K562 (cell line): ENCODE measurements around the gene WHAMM. TPM values are rescaled to one million over a fixed set of nuclear protein-coding genes. Genes with fewer than 3 reads are reported as not detected.

Source experiments
- ARNT ChIP-seq, 2 experiments: fragments of 450-650 bp; IDR thresholded peaks; 2 replicates each; pipeline ENCODE4 v1.6.1; 2016; ENCODE audit warnings: mild to moderate bottlenecking in 1 of 2
- ETV5 ChIP-seq: sonication (generic); formaldehyde crosslinking; IDR thresholded peaks from 2 replicates; pipeline ENCODE4 v1.4.0; 2020; ENCODE audit warnings: low read depth, mild to moderate bottlenecking, missing genetic modification reagents
- FOXJ2 ChIP-seq: fragments of 200-800 bp; sonication (Bioruptor generic); IDR thresholded peaks from 2 replicates; pipeline ENCODE4 v1.6.1; 2016; ENCODE audit warnings: missing genetic modification characterization, missing compliant biosample characterization
- GTF2A2 ChIP-seq: IDR thresholded peaks from 2 replicates; pipeline ENCODE4 v1.6.1; 2016; ENCODE audit warnings: mild to moderate bottlenecking, missing genetic modification characterization, missing compliant biosample characterization
- HES1 ChIP-seq: fragments of 450-650 bp; IDR thresholded peaks from 2 replicates; pipeline ENCODE4 v1.6.1; 2016; ENCODE audit warnings: low read depth, mild to moderate bottlenecking, moderate library complexity
- HMG20A ChIP-seq: fragments of 450-650 bp; formaldehyde crosslinking; conservative IDR thresholded peaks from 2 replicates; pipeline ENCODE4 v1.4.0; 2020; ENCODE audit warnings: mild to moderate bottlenecking, mixed read lengths
- HMG20B ChIP-seq: fragments of 250-450 bp; sonication (Bioruptor Pico); IDR thresholded peaks from 2 replicates; pipeline ENCODE4 v1.5.0; 2021; ENCODE audit warnings: mild to moderate bottlenecking
- KLF16 ChIP-seq: IDR thresholded peaks from 2 replicates; pipeline ENCODE4 v1.6.1; 2016; ENCODE audit warnings: antibody characterized with exemption
- PHB2 ChIP-seq: fragments of 450-650 bp; IDR thresholded peaks from 2 replicates; pipeline ENCODE4 v1.6.1; 2017; ENCODE audit warnings: low read depth
- PHF8 ChIP-seq: fragments of 200-600 bp; sonication (generic); IDR thresholded peaks from 2 replicates; pipeline ENCODE4 v1.6.1; 2012; ENCODE audit warnings: mixed run types, mild to moderate bottlenecking, inconsistent platforms, low read length, moderate library complexity, borderline replicate concordance
- POLR2A ChIP-seq: fragments of 450-650 bp; conservative IDR thresholded peaks from 2 replicates; pipeline ENCODE4 v1.6.1; 2016
- RFX1 ChIP-seq: fragments of 450-650 bp; IDR thresholded peaks from 2 replicates; pipeline ENCODE4 v1.6.1; 2016; ENCODE audit warnings: mild to moderate bottlenecking, moderate library complexity
- SREBF2 ChIP-seq: sonication (generic); formaldehyde crosslinking; IDR thresholded peaks from 2 replicates; pipeline ENCODE4 v1.4.0; 2020; ENCODE audit warnings: mild to moderate bottlenecking, missing genetic modification reagents
- TRIM28 ChIP-seq: fragments of 450-650 bp; IDR thresholded peaks from 2 replicates; pipeline ENCODE4 v1.6.1; 2017
- ZBTB43 ChIP-seq: sonication (generic); formaldehyde crosslinking; IDR thresholded peaks from 2 replicates; pipeline ENCODE4 v1.8.0; 2023; ENCODE audit warnings: mild to moderate bottlenecking, missing genetic modification reagents
- ZC3H4 ChIP-seq: sonication (generic); formaldehyde crosslinking; IDR thresholded peaks from 2 replicates; pipeline ENCODE4 v1.9.0; 2021; ENCODE audit warnings: missing genetic modification reagents, borderline replicate concordance
- ZNF239 ChIP-seq: fragments of 250-450 bp; sonication (Bioruptor Pico); IDR thresholded peaks from 2 replicates; pipeline ENCODE4 v1.4.0; 2020; ENCODE audit warnings: mild to moderate bottlenecking
- polyA plus RNA-seq, 8 experiments: library from polyadenylated mRNA; depleted of rRNA in 4 of 8; stranded (reverse) in 5 of 8; unstranded in 3 of 8; fragments of >200 nt; fragmentation: Nextera tagmentation in 2 of 8; fragmentation: Illumina TruSeq in 1 of 8; extraction: Ambion mirVana in 2 of 8; extraction: Trizol in 1 of 8; gene quantifications; 2 replicates each; pipeline versions ENCODE4 v1.2.1 to v1.2.3, GENCODE V29; 2011 to 2014; ENCODE audit warnings: inconsistent platforms in 1 of 8, missing spikeins in 1 of 8
- total RNA-seq, 7 experiments: library from RNA; depleted of rRNA in 6 of 7; stranded (reverse); fragments of >200 nt in 6 of 7; fragmentation: Illumina TruSeq in 2 of 7; extraction: Trizol in 2 of 7; gene quantifications; 2 replicates each; pipeline versions ENCODE4 v1.2.1 to v1.2.3, GENCODE V29; 2011 to 2021; ENCODE audit warnings: low replicate concordance in 1 of 7
- TF ChIP-seq, protein P1 (sequence below): fragments of 250-450 bp; sonication (Bioruptor Pico); IDR thresholded peaks from 2 replicates; pipeline ENCODE4 v1.8.0; 2022; ENCODE audit warnings: inconsistent platforms, mild to moderate bottlenecking, moderate library complexity, borderline replicate concordance
- TF ChIP-seq, protein P2 (sequence below), 2 experiments: fragments of 450-650 bp in 1 of 2; sonication (generic) in 1 of 2; formaldehyde crosslinking in 1 of 2; IDR thresholded peaks; 2 replicates each; pipeline versions ENCODE4 v1.7.1 to v1.9.0; 2016 to 2022; ENCODE audit warnings: inconsistent platforms in 1 of 2, mild to moderate bottlenecking in 1 of 2, missing genetic modification reagents in 1 of 2

WHAMM gene
- total and polyA plus RNA-seq, 9 of the 15 experiments (the other 6 are each of a cell fraction or from before 2014, with no cell fraction given), result 2.0 to 4.8 (median 3.6) TPM

DNA sequence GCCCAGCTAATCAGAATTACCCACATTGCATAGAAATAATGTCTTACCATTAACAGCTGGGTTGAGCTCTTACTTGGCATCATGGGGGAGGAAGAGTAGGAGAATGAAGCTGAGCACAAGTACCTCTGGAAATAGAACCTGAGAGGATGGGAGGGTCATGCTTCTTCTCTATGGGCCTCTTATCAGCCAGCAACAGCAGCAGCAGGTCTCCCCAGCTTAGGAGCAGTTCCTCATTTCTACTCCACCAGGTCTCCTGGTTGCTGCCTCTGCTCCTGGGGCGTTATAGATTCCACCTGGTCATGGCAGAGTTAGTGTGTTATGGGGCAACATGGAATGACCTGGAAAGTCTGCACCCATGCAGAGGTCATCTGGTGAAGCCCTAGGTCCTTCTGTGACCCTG lies 6.9 kb upstream of the WHAMM start (continued):
- no peak for TF ChIP-seq HMG20A (CRISPR knock-in tag)
- no peak for TF ChIP-seq ZNF239 (CRISPR knock-in tag)
- TF ChIP-seq, protein P1, sequence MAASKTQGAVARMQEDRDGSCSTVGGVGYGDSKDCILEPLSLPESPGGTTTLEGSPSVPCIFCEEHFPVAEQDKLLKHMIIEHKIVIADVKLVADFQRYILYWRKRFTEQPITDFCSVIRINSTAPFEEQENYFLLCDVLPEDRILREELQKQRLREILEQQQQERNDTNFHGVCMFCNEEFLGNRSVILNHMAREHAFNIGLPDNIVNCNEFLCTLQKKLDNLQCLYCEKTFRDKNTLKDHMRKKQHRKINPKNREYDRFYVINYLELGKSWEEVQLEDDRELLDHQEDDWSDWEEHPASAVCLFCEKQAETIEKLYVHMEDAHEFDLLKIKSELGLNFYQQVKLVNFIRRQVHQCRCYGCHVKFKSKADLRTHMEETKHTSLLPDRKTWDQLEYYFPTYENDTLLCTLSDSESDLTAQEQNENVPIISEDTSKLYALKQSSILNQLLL, result no peak
- no peak for TF ChIP-seq GTF2A2 (tag)
- TF ChIP-seq, protein P2, sequence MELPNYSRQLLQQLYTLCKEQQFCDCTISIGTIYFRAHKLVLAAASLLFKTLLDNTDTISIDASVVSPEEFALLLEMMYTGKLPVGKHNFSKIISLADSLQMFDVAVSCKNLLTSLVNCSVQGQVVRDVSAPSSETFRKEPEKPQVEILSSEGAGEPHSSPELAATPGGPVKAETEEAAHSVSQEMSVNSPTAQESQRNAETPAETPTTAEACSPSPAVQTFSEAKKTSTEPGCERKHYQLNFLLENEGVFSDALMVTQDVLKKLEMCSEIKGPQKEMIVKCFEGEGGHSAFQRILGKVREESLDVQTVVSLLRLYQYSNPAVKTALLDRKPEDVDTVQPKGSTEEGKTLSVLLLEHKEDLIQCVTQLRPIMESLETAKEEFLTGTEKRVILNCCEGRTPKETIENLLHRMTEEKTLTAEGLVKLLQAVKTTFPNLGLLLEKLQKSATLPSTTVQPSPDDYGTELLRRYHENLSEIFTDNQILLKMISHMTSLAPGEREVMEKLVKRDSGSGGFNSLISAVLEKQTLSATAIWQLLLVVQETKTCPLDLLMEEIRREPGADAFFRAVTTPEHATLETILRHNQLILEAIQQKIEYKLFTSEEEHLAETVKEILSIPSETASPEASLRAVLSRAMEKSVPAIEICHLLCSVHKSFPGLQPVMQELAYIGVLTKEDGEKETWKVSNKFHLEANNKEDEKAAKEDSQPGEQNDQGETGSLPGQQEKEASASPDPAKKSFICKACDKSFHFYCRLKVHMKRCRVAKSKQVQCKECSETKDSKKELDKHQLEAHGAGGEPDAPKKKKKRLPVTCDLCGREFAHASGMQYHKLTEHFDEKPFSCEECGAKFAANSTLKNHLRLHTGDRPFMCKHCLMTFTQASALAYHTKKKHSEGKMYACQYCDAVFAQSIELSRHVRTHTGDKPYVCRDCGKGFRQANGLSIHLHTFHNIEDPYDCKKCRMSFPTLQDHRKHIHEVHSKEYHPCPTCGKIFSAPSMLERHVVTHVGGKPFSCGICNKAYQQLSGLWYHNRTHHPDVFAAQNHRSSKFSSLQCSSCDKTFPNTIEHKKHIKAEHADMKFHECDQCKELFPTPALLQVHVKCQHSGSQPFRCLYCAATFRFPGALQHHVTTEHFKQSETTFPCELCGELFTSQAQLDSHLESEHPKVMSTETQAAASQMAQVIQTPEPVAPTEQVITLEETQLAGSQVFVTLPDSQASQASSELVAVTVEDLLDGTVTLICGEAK (IDR thresholded peaks at IDR 0.05), result no peak
- TF ChIP-seq, protein P2 (CRISPR knock-in tag; IDR thresholded peaks at IDR 0.05), result no peak
- no peak for TF ChIP-seq ZC3H4
- no peak for TF ChIP-seq HMG20B (CRISPR knock-in tag)
- TF ChIP-seq RFX1, result no peak
- TF ChIP-seq ZBTB43 (CRISPR knock-in tag), result no peak
- TF ChIP-seq ETV5, result 0 out of 2 replicates have a peak, but pooled peaks have one; percentile 33
- TF ChIP-seq PHB2, result peak; percentile 47; the same call in 1 of the 2 replicates
- TF ChIP-seq KLF16, result peak; percentile 87
- TF ChIP-seq TRIM28, result no peak
- TF ChIP-seq FOXJ2 (tag), result no peak
- TF ChIP-seq ARNT (IDR thresholded peaks at IDR 0.05), result no peak
- 0 out of 2 replicates have a peak, but pooled peaks have one; percentile 26 for TF ChIP-seq HES1
- no peak for TF ChIP-seq SREBF2 (CRISPR knock-in tag)
- TF ChIP-seq POLR2A, result no peak
- TF ChIP-seq PHF8, result no peak
